HG02870 (cell line): ENCODE results near the gene TNFSF12.
"Not testable (repeated sequence)": the region's sequence is repeated elsewhere in the genome, so short reads cannot be mapped to it uniquely, and the experiment has no call there.

Experiments
- ATAC-seq: cut with Tn5 transposase; IDR thresholded peaks from one replicate; pipeline ENCODE4 v1.9.1; 2021; ENCODE audit warnings: mild to moderate bottlenecking, moderate library complexity; ENCODE audit not compliant: unreplicated experiment

TNFSF12 gene

DNA sequence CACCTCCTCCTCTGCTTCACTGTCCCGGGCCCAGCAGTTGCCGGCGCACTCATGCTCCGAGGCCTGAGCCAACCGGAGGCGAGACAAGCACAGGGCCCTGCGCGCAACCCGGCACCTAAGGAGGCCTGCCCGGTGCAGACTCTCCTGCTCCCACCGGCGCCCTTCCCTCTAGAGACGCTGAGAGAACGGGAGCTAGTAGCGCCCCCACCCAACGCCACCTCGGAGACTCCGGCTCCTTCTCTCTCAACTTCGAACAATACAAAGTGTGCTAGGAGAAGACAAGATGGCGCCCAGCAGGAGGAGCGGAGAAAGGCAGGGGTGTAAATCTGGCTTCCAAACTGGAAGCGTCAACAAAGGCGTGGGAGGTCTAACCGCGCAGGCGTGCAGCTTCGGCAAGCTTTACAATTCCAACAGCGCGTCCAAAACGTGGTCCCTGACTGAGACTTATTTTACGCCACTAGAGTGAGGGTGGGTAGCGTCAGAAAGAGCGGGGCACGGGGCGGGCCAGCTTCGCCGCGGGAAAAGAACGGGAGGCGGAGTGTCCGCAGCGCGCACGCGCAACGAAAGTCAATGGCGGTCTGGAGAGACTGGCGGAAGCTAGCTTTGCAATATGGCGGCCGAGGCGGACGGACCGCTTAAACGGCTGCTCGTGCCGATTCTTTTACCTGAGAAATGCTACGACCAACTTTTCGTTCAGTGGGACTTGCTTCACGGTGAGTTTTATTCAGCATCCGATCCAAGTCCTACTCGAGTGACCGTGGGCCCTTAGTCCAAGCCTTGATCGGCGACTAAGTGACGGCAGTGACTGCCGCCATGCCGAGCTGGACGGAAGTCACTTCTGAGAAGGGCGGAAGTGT, 34.6 kb downstream of the TNFSF12 start, which contains the start of gene MPDU1:
TSS of gene MPDU1 (plus strand) at position 600 of the 857 bp plus-strand sequence. CDS start at position 611, 11 bp downstream.
- ATAC-seq, result peak; percentile 70

DNA sequence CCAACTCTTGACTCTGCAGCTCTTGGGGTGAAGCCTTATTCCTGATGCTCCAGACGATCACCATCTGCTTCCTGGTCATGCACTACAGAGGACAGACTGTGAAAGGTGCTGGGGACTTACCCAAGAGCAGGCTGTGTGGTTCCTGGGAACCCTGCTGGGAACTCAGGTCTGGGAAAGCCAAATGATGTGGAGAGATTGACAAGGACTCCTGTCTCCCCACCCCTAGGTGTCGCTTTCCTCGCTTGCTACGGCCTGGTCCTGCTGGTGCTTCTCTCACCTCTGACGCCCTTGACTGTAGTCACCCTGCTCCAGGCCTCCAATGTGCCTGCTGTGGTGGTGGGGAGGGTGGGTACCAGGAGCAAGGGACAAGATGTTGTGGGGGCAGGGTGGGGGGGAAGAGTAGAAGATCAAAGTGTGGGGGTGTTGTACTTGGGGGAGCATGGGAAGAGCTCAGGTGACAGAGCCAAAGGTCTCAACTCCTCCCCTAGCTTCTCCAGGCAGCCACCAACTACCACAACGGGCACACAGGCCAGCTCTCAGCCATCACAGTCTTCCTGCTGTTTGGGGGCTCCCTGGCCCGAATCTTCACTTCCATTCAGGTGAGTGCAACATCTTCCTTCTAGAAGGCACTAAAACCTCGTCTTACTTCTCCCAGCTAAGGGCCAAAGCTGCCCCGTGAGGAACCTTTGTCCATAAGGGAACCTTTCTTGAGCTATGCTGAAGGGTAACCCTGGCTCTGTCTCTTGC, 38.0 kb downstream of the TNFSF12 start:
- ATAC-seq, result no peak

DNA sequence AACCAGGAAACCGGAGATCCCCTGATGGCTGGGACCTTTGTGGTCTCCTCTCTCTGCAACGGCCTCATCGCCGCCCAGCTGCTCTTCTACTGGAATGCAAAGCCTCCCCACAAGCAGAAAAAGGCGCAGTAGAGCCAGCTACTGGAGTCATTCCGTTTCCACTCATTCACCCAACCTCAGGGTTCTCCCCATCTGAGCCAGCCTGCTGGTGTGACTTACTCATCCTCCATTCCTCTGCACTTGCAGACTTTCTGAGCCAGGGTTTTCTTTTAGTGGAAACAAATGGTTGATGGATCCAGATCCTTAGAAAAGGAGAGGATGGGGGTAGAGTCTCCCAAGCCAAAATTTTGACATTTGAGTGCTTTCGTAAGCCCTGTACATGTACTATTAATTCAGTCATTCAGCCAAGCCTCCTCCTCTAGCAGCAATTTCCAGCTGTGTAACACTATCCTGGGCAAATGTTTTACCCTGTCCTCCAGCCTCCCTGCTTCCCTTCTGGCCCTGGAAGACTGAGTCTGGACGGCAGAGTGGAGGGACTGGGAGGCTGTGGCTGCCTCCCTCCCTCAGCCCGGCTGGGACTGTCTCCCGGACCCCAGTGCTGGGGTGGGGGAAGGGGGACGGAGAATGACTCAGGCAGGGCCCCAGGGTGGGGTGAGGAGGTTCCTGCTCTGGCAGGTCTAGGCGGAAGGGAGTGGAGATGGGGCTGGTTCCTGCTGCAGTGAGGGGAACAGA, 38.7 kb downstream of the TNFSF12 start:
- ATAC-seq, result no peak

DNA sequence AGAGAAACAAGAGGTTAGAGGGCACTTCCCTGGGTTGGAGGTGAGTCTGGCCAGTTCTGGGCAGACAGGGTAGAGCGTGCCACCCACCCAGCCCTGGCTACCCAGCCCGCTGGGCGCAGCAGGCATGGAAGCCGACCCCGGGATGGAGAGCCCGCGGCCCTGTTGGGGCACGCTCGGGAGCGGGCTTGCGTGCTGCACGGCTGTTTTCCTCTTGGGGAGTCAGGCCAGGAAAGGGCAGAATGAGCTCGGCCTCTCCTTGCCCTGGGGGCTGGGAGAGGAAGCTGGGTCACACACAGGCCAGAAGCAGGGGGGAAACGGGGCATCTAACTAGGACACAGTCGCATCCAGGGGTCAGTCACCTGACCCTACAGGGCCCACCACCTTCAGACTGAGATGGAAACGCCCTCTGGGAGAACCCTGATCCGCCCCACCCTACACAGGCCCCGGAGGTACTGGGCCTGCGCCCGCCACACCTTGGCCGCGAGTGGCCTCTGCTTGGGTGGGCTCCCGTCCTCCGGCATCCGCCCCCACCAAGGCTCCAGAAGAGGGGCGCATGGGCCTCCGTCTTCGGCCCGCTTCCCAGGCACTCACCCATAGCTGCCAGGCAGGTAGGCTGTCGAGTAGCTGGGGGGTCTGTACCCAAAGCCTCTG, 39.8 kb downstream of the TNFSF12 start:
- no peak for ATAC-seq

DNA sequence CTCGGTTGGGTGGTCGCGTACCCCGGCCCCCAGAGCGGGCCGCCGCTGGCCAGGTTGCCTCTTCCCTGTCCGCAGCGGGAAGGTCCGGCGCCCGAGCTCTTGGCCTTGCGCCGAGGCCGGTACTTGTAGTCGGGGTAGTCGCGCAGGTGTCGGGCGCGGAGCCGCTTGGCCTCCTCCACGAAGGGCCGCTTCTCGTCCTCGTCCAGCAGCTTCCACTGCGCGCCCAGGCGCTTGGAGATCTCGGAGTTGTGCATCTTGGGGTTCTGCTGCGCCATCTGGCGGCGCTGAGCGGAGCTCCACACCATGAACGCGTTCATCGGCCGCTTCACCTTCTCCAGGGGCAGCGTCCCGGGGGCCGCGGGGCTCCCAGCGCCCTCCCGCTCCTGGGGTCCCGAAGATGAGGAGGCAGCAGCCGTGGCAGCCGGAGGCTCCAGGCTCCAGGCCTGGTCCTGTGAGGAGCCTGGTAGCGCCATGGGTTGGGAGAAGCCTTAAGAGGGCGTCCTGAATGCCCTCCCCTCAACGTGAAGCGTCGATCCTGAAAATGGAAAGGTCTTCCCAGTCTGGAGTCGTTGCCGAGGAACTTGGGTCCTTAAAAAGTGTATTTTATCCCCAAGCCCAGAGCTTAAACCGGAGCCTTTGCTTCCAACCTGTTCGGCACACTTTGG, 40.5 kb downstream of the TNFSF12 start:
- ATAC-seq, result no peak

DNA sequence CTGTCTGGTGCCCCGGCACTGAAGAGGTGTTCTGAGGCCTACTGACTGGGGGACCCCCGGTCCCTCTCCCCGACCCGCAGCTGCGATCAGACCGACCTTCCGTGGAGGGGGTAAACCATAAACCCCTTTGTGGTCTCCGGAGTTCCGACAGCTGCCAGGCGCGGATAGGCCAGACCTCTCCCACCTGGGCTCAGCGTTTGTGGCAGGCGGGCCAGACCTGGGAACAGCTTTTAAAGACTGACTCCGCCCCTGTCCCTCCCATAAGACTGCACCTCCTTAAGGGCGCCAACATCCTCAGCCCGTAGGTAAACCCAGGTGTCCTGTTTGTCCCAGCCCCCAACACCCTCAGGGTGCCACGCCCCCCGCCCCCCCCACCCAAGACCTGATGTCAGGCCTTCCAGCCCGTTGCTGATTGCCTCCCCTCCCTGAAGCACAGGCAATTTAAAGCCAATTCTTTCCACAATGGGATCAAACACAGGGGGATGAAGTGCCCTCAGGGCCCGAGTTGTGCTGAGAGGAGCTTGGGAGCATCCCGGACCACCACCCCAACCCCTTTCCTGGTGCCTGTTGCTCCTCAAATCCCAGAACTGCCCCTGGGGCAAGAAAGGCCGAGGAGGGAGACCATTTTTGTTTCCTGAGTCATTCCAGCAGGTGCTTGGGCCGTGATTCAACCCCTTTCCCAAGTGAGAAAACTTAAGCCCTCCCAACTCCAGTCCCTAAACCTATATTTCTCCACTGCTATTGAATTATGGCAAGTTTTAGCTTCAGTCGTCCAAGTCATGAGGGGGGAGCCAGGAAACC, 41.2 kb downstream of the TNFSF12 start, which contains the start of gene SOX15:
TSS of gene SOX15 (minus strand) at position 204 of the 801 bp plus-strand sequence. CDS start 418 bp downstream, outside the sequence.
- no peak for ATAC-seq

DNA sequence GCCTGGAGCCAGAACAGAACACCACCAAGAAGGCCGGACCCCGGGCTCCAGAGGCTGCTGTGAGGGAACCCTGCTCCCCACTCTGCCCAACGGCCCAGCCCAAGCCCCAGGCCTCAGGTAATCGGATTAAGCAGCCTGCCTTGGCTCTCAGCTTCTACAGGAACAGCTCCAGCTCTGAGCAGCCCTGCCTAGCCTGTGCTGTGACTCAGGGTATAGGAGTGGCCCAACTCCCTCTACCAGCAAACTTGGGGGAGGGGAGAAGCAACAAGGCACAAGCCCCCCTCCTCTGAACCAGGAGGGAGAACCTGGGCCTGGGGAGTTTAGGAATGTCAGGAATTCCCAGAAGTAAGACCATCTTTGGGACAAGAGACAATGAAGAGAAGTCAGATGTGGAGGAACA, 41.9 kb downstream of the TNFSF12 start:
- ATAC-seq, result no peak

DNA sequence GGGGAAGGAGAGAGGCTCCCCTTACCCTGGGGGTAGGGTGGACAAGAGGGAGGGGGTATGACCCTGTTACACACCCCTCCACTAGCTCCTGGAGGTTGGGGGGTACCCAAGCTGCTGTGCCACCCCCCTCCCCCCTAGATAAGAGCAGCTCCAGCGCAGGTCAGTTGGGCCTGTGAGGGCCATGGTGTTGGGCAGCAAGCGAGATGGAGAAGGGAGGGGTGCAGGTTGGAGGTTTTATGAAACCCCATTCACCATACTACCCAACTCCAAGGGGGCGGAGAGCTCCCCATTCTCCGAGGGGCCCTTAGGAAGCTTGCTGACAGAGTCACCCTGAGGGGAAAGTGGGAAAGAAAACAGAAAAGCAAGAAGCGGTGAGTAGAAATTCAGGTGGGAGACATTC, 42.7 kb downstream of the TNFSF12 start:
- no peak for ATAC-seq

DNA sequence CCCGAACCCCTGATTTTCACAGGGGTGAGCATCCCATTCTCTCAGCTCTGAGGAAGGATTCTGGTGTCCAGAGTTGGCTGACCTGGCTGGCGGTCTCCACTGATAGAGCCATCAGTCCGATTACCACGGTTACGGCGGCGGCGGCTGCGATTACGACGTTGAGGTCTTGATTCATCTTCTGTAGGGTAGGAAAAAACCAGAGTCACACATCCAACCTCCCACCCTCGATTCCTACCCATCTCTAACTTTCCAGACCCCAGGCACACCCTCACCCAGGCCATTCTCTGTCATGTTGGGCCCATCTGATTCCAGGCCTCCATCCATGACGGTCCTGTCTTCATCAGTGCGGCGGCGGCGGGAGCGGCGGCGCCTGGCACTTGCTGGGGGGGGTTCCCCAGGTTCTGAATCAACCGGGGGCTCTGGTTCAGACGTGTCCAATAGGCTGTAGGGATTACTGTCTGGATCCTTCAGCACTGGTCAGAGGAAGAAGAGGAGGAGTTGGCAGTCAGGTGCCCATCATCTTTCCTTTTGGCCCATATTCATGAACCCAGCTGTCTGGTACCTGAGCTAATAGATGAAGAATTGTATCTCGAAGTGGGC, 43.7 kb downstream of the TNFSF12 start:
- no peak for ATAC-seq

DNA sequence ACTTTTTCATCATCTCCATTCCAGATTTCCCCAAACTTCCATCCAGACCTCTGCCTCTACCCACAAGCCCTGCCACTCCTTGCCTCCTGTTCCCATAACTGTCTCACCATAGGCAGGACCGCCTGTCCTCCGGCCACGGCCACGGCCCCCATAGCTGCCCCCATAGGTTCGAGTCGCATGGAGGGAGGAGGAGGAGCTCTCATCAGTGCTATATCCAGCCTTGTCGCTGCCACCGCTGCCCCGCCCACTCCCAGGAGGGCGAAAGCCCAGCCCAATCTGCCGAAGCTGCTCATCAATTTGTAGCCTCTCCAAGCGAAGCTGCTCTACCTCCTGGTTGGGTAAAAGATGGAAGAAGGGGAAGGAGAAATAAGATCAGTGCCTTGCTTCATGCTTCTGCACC, 44.4 kb downstream of the TNFSF12 start:
- no peak for ATAC-seq

DNA sequence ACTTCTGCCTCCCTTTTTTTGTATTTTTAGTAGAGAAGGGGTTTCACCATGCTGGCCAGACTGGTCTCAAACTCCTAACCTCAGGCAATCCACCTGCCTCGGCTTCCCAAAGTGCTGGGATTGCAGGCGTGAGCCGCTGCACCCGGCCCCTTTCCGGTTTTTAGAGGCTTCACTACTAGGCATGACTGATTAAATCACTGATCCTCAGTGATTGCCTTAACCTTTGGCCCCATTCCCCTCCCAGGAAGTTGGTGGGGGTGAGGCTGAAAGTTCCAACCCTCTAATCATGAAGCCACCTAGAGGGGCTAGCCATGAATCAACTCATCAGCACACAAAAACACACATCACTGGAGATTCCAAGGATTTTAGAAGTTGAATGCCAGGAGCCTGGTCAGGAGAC, 48.7 kb downstream of the TNFSF12 start:
- ATAC-seq, result not testable (repeated sequence)

DNA sequence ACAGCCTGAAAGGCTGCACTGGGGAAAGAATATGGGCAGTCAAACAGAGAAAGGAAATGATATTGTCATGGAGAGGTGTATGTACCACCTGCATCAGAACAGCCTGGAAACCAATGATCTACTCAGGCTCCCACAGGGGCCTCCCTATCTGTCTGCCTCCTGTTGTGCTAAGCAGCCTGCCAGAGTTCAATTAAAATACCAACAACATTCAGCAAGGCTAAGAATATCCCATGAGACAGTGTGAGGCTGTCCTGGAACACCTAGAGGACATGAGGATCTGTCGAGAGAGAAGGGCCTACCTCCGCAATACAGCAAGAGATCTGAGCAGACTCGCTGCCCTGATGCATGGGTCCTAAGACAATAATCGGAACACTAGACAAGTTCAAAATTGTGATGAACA, 57.4 kb downstream of the TNFSF12 start:
- no peak for ATAC-seq
